Measurements from ENCODE around the gene EVA1A. TPM values are rescaled to one million over a fixed set of nuclear protein-coding genes. Genes with fewer than 3 reads are reported as not detected.

Gene EVA1A
- total and polyA plus RNA-seq, 2 experiments from 2014 or later = 4.6 to 7.9 TPM

DNA sequence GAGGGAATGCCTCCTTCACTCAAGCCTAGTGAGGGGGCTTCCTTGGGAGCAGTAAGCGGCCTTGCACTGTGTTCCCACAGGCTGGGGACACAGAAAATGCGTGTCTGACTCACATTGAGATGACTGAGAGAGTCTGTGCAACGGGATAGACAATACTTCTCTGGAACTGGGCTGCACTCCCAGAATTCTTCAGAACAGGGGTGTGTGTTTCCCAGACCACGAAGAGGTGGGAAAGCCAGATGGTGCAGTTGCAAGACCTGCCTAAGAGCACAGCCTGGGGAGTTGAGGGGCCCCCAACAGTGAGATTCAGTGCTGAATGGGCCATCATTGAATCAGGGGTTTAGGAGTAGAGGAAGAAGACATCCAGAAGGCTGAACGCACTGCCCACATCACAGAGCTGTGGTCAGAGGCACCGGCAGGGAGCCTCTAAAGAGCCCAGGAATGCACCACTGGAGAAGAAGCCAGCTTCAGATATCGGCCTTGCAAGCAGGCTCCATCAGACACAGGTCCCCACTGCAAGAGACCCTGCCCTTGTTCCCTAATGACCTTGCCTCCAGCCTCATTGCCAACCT, 49.3 kb upstream of the EVA1A start (continued):
- TF ChIP-seq ZNF114 (CRISPR knock-in tag; IDR thresholded peaks at IDR 0.05) (no peak), CREB1 (CRISPR knock-in tag; IDR thresholded peaks at IDR 0.05; ENCODE audit: low read depth) (no peak), EZH2 (IDR thresholded peaks at IDR 0.05; ENCODE audit: low read depth, unreplicated experiment) (no peak), EZH2phosphoT487 (IDR thresholded peaks at IDR 0.05; ENCODE audit: unreplicated experiment) (no peak), NANOG (IDR thresholded peaks at IDR 0.05; ENCODE audit: borderline replicate concordance) (no peak)

DNA sequence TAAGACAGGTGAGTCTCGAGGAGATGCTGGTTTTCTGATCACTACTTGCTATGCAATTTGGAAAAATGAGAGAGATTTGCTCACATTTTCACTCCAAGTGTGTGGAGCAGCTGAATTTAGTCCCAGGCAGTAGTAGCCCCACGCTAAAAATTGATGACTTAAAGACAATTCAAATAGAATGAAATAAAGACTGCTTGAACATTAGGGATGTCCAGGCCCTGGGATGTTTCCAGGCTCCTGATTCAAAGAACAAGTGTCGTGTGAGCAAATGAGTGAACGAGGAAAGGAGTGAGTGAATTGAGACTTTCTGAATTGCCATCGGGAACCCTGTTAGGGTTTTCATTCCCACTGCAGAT, 48.6 kb upstream of the EVA1A start:
- H3K9me2 ChIP-seq (ENCODE audit: insufficient read depth) = no peaks in the 10 kb centered on the region; the same call in 1 of the 2 replicates
- Mint-ChIP-seq H3K9me3 (no peaks in the 10 kb centered on the region; the same call in 2 of the 3 replicates), H3K27ac (no peak overlapping the region), H3K4me3 (no peak overlapping the region; the same call in 2 of the 3 replicates), H3K4me1 (peaks cover 9% of the 10 kb centered on the region), H3K27me3 (ENCODE audit: insufficient read depth, low read depth, poor library complexity) (peaks cover 4% of the 10 kb centered on the region), H3K36me3 (ENCODE audit: low read depth) (no peaks in the 10 kb centered on the region)
- no peaks in the 10 kb centered on the region for H3K79me2 ChIP-seq (replicated peaks; ENCODE audit: insufficient read depth)
- peaks cover 6% of the 10 kb centered on the region; the same call in 1 of the 2 replicates for H3K4me1 ChIP-seq (ENCODE audit: insufficient read depth)
- no peak overlapping the region; the same call in 1 of the 2 replicates for H3K4me3 ChIP-seq
- no peak overlapping the region for H2AFZ ChIP-seq
- H3K27ac ChIP-seq (ENCODE audit: low read depth) = no peak overlapping the region
- no peaks in the 10 kb centered on the region for H3K27me3 ChIP-seq (ENCODE audit: insufficient read depth)
- no peak for TF ChIP-seq STAT1 (IDR thresholded peaks at IDR 0.05; ENCODE audit: unreplicated experiment)
- DNase-seq (ENCODE audit: low spot score) (no peak), ATAC-seq (no peak)
- no peaks in the 10 kb centered on the region for H3F3A ChIP-seq (replicated peaks; ENCODE audit: low read depth)
- H3K4me2 ChIP-seq = no peak overlapping the region
- H3K36me3 ChIP-seq (ENCODE audit: insufficient read depth) = no peaks in the 10 kb centered on the region
- H4K20me1 ChIP-seq (replicated peaks; ENCODE audit: insufficient read depth) = no peaks in the 10 kb centered on the region

DNA sequence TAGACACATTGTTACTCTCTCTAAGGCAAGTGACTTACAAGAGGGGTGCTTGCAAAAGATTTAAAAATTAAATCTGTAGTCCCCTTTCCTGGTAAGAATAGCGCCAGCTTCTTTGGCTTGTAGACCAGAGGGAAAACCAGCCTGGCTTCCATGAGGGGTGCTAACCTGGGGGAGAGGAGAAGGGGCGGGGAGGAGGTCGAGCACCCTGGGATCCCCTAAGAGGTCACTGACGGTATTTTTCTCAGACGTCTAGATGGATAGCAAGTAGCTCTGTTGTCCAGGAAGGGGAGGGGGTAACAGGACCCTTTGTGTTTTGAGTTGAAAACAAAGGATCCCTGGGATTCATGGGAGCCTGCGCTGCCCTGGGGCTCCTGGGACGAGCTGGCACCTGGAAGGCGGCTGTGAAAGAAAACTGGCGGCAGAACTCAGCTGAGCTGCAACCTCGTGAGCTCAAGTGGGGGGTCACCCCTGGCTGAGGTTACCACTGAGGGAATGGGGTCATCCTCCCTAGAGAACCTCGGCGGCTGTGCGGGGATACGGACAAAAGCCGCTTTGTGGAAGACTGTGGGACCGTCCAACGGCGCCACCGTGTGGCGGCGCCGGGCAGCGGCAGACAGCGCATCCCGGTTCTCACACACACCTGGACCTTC, 48.1 kb upstream of the EVA1A start:
- Mint-ChIP-seq H3K27ac (peak overlapping the region; percentile 68), H3K4me1 (peaks cover 9% of the 10 kb centered on the region), H3K4me3 (peak overlapping the region; percentile 74), H3K27me3 (ENCODE audit: insufficient read depth, low read depth, poor library complexity) (peaks cover 4% of the 10 kb centered on the region), H3K9me3 (no peaks in the 10 kb centered on the region; the same call in 2 of the 3 replicates), H3K36me3 (ENCODE audit: low read depth) (no peaks in the 10 kb centered on the region)
- H4K20me1 ChIP-seq (replicated peaks; ENCODE audit: insufficient read depth) = no peaks in the 10 kb centered on the region
- H3K27me3 ChIP-seq (ENCODE audit: insufficient read depth) = no peaks in the 10 kb centered on the region
- peaks cover 6% of the 10 kb centered on the region; the same call in 1 of the 2 replicates for H3K4me1 ChIP-seq (ENCODE audit: insufficient read depth)
- H3K9me2 ChIP-seq (ENCODE audit: insufficient read depth) = no peaks in the 10 kb centered on the region; the same call in 1 of the 2 replicates
- peak; percentile 92 for ATAC-seq
- H3K4me2 ChIP-seq = peak overlapping the region; percentile 77
- peak overlapping the region; percentile 51 for H3K4me3 ChIP-seq
- H3K79me2 ChIP-seq (replicated peaks; ENCODE audit: insufficient read depth) = no peaks in the 10 kb centered on the region
- H3K27ac ChIP-seq (ENCODE audit: low read depth) = no peak overlapping the region
- TF ChIP-seq, protein P1, sequence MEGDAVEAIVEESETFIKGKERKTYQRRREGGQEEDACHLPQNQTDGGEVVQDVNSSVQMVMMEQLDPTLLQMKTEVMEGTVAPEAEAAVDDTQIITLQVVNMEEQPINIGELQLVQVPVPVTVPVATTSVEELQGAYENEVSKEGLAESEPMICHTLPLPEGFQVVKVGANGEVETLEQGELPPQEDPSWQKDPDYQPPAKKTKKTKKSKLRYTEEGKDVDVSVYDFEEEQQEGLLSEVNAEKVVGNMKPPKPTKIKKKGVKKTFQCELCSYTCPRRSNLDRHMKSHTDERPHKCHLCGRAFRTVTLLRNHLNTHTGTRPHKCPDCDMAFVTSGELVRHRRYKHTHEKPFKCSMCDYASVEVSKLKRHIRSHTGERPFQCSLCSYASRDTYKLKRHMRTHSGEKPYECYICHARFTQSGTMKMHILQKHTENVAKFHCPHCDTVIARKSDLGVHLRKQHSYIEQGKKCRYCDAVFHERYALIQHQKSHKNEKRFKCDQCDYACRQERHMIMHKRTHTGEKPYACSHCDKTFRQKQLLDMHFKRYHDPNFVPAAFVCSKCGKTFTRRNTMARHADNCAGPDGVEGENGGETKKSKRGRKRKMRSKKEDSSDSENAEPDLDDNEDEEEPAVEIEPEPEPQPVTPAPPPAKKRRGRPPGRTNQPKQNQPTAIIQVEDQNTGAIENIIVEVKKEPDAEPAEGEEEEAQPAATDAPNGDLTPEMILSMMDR (conservative IDR thresholded peaks at IDR 0.05; ENCODE audit: low read depth in 2 of 2) = peak; percentile 88 to 94
- TF ChIP-seq, protein P2, sequence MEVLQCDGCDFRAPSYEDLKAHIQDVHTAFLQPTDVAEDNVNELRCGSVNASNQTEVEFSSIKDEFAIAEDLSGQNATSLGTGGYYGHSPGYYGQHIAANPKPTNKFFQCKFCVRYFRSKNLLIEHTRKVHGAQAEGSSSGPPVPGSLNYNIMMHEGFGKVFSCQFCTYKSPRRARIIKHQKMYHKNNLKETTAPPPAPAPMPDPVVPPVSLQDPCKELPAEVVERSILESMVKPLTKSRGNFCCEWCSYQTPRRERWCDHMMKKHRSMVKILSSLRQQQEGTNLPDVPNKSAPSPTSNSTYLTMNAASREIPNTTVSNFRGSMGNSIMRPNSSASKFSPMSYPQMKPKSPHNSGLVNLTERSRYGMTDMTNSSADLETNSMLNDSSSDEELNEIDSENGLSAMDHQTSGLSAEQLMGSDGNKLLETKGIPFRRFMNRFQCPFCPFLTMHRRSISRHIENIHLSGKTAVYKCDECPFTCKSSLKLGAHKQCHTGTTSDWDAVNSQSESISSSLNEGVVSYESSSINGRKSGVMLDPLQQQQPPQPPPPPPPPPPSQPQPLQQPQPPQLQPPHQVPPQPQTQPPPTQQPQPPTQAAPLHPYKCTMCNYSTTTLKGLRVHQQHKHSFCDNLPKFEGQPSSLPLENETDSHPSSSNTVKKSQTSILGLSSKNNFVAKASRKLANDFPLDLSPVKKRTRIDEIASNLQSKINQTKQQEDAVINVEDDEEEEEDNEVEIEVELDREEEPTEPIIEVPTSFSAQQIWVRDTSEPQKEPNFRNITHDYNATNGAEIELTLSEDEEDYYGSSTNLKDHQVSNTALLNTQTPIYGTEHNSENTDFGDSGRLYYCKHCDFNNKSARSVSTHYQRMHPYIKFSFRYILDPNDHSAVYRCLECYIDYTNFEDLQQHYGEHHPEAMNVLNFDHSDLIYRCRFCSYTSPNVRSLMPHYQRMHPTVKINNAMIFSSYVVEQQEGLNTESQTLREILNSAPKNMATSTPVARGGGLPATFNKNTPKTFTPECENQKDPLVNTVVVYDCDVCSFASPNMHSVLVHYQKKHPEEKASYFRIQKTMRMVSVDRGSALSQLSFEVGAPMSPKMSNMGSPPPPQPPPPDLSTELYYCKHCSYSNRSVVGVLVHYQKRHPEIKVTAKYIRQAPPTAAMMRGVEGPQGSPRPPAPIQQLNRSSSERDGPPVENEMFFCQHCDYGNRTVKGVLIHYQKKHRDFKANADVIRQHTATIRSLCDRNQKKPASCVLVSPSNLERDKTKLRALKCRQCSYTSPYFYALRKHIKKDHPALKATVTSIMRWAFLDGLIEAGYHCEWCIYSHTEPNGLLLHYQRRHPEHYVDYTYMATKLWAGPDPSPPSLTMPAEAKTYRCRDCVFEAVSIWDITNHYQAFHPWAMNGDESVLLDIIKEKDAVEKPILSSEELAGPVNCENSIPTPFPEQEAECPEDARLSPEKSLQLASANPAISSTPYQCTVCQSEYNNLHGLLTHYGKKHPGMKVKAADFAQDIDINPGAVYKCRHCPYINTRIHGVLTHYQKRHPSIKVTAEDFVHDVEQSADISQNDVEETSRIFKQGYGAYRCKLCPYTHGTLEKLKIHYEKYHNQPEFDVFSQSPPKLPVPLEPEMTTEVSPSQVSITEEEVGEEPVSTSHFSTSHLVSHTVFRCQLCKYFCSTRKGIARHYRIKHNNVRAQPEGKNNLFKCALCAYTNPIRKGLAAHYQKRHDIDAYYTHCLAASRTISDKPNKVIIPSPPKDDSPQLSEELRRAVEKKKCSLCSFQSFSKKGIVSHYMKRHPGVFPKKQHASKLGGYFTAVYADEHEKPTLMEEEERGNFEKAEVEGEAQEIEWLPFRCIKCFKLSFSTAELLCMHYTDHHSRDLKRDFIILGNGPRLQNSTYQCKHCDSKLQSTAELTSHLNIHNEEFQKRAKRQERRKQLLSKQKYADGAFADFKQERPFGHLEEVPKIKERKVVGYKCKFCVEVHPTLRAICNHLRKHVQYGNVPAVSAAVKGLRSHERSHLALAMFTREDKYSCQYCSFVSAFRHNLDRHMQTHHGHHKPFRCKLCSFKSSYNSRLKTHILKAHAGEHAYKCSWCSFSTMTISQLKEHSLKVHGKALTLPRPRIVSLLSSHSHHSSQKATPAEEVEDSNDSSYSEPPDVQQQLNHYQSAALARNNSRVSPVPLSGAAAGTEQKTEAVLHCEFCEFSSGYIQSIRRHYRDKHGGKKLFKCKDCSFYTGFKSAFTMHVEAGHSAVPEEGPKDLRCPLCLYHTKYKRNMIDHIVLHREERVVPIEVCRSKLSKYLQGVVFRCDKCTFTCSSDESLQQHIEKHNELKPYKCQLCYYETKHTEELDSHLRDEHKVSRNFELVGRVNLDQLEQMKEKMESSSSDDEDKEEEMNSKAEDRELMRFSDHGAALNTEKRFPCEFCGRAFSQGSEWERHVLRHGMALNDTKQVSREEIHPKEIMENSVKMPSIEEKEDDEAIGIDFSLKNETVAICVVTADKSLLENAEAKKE (CRISPR knock-in tag; IDR thresholded peaks at IDR 0.05) = no peak
- H3K36me3 ChIP-seq (ENCODE audit: insufficient read depth) = no peaks in the 10 kb centered on the region
- peak; percentile 83 for DNase-seq (ENCODE audit: low spot score)
- peak overlapping the region; percentile 90 for H2AFZ ChIP-seq
- H3F3A ChIP-seq (replicated peaks; ENCODE audit: low read depth) = no peaks in the 10 kb centered on the region
